HepG2 (cell line): Measurements from ENCODE around the gene PI3.

Source experiments
- CEBPZ ChIP-seq: IDR thresholded peaks from 2 replicates; pipeline ENCODE4 v1.6.1; 2012; ENCODE audit warnings: low read length, improper control_type of control experiment
- PITX1 ChIP-seq: sonication (generic); formaldehyde crosslinking; IDR thresholded peaks from 2 replicates; pipeline ENCODE4 v1.5.1; 2020; ENCODE audit warnings: mild to moderate bottlenecking, missing genetic modification reagents
- SRSF9 ChIP-seq: fragments of 200-400 bp; formaldehyde crosslinking; IDR thresholded peaks from 2 replicates; pipeline ENCODE4 v1.6.1; 2018; ENCODE audit warnings: borderline replicate concordance, mild to moderate bottlenecking, low read depth, low read length; ENCODE audit not compliant: insufficient read depth, poor library complexity, severe bottlenecking
- TGIF2 ChIP-seq: IDR thresholded peaks from 2 replicates; pipeline ENCODE4 v1.6.1; 2016; ENCODE audit warnings: control low read depth, missing compliant biosample characterization
- THAP7 ChIP-seq: sonication (generic); formaldehyde crosslinking; IDR thresholded peaks from 2 replicates; pipeline ENCODE4 v1.8.1; 2023; ENCODE audit warnings: mild to moderate bottlenecking, missing genetic modification reagents
- YY1 ChIP-seq: IDR thresholded peaks from 2 replicates; pipeline ENCODE4 v1.6.1; 2011; ENCODE audit warnings: low read length, low read depth, moderate library complexity, mild to moderate bottlenecking; ENCODE audit not compliant: insufficient read depth, insufficient replicate concordance
- ZNF362 ChIP-seq: sonication (generic); formaldehyde crosslinking; IDR thresholded peaks from 2 replicates; pipeline ENCODE4 v1.4.0; 2020; ENCODE audit warnings: missing genetic modification reagents, mild to moderate bottlenecking, borderline replicate concordance

DNA sequence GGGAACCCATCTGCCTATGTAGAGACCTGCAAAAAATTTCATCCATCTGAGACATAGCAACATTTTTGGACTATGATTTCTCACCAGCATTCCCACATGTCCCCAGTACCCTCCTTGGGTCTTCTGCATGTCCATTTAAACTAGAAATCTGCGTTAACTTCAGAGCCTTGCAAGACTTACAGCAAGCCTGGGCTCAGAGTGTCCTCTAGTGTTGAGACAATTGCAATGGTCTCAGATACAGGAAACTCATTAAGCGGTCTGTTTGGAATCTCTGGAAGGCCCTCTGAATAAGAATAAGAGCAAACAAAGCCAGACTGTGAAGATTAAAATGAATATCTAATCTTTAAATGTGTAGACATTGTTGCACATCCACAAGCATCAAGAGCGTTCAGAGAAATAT, 20.5 kb upstream of the PI3 start:
- no peak for TF ChIP-seq TGIF2 (CRISPR knock-in tag)
- TF ChIP-seq YY1: no peak
- TF ChIP-seq THAP7 (CRISPR knock-in tag): no peak
- no peak for TF ChIP-seq SRSF9
- no peak for TF ChIP-seq ZNF362 (CRISPR knock-in tag)
- no peak for TF ChIP-seq PITX1 (CRISPR knock-in tag)
- TF ChIP-seq CEBPZ: no peak
